ENCODE data around the gene RAB20. TPM values are rescaled to one million over a fixed set of nuclear protein-coding genes. Genes with fewer than 3 reads are reported as not detected.

RAB20 gene
- total and polyA plus RNA-seq, 2 of the 8 experiments (the other 6 are each of a cell fraction or from before 2014, with no cell fraction given), result 14.8 to 27.9 TPM

GRCh38 chr13:110497003-110497402 lies 64.5 kb downstream of the RAB20 start:
- Histone ChIP-seq H2BK120ac (replicated peaks; ENCODE audit: low read depth, low read length) (no peak overlapping the region), H3K79me1 (ENCODE audit: low read depth, low read length) (no peaks in the 10 kb centered on the region; the same call in 1 of the 2 replicates), H3K4me2 (ENCODE audit: insufficient read depth in 1 of 2, low read depth in 2 of 2, low read length in 2 of 2) (no peak overlapping the region), H4K5ac (ENCODE audit: insufficient read length, low read depth, low read length) (no peak overlapping the region), H2BK20ac (ENCODE audit: low read length) (no peak overlapping the region), H2BK15ac (ENCODE audit: low read length) (no peak overlapping the region), H2AK5ac (ENCODE audit: low read depth, low read length) (no peak overlapping the region), H4K8ac (ENCODE audit: extremely low read depth, insufficient read depth, low read length) (no peak overlapping the region), H4K20me1 (replicated peaks in 1 of 2; ENCODE audit: control insufficient read depth in 1 of 2, insufficient read depth in 2 of 2, low read length in 2 of 2) (no peaks in the 10 kb centered on the region), H3K18ac (ENCODE audit: extremely low read depth, low read length) (no peak overlapping the region), H3K14ac (ENCODE audit: insufficient read length) (no peak overlapping the region), H3K79me2 (ENCODE audit: control insufficient read depth in 1 of 2, insufficient read depth in 2 of 2, low read length in 2 of 2) (no peaks in the 10 kb centered on the region), H3K9ac (replicated peaks in 1 of 4; ENCODE audit: extremely low read depth in 1 of 4, low read depth in 3 of 4, low read length in 3 of 4) (no peak overlapping the region), H3K4me3 (ENCODE audit: extremely low read depth in 1 of 4, insufficient read depth in 2 of 4, low read depth in 3 of 4, low read length in 4 of 4) (no peak overlapping the region), H3K23me2 (ENCODE audit: low read depth, low read length) (no peaks in the 10 kb centered on the region), H2AFZ (ENCODE audit: low read length) (no peak overlapping the region), H2BK12ac (ENCODE audit: low read depth, low read length) (no peak overlapping the region), H3K56ac (replicated peaks; ENCODE audit: insufficient read length, low read depth, low read length) (no peak overlapping the region), H3K27ac (ENCODE audit: low read depth, low read length) (no peak overlapping the region), H3K4me1 (replicated peaks in 1 of 4; ENCODE audit: control insufficient read depth in 3 of 4, insufficient read depth in 4 of 4, low read length in 3 of 4) (no peaks in the 10 kb centered on the region), H3K27me3 (replicated peaks in 1 of 4; ENCODE audit: control insufficient read depth in 3 of 4, extremely low read depth in 1 of 4, insufficient read depth in 3 of 4, low read length in 3 of 4) (no peaks in the 10 kb centered on the region), H2BK5ac (ENCODE audit: low read depth, low read length) (no peak overlapping the region), H3K9me3 (ENCODE audit: insufficient read depth in 2 of 2, low read depth in 1 of 2, low read length in 1 of 2) (peaks cover 3 to 10% of the 10 kb centered on the region in 2 experiments; a peak in 2 of 4 replicates), H3K4ac (replicated peaks; ENCODE audit: insufficient read length, low read depth, low read length) (no peak overlapping the region), H4K91ac (replicated peaks; ENCODE audit: insufficient read length, low read length) (no peak overlapping the region), H3K23ac (ENCODE audit: insufficient read length) (no peak overlapping the region), H3K36me3 (ENCODE audit: control insufficient read depth in 2 of 4, insufficient read depth in 4 of 4, low read length in 3 of 4) (peaks cover 8 to 58% (median 38%) of the 10 kb centered on the region in 4 experiments; a peak in 7 of 8 replicates)
- WGBS, 2 experiments (ENCODE audit: extremely low coverage in 1 of 2, insufficient coverage in 1 of 2, insufficient read length in 1 of 2, insufficient replicate concordance in 2 of 2, low coverage in 1 of 2, low lambda C conversion rate in 2 of 2, missing lambda C conversion rate in 1 of 2), result 85% methylated on average over 2 of the region's 2 CpGs; no CpG with 5 or more reads in 1 of the 2 experiments
- DNase-seq (ENCODE audit: low read depth in 1 of 2, low spot score in 2 of 2) (no peak), FAIRE-seq (no peak)
- TF ChIP-seq BRCA1 (IDR thresholded peaks at IDR 0.05; ENCODE audit: low read depth, low read length) (no peak), SIN3A (conservative IDR thresholded peaks at IDR 0.05 in 1 of 2, IDR thresholded peaks at IDR 0.05 in 1 of 2; ENCODE audit: low read depth in 1 of 2, low read length in 2 of 2) (no peak), CHD2 (IDR thresholded peaks at IDR 0.05; ENCODE audit: low read length) (no peak), BCL11A (IDR thresholded peaks at IDR 0.05; ENCODE audit: low read depth in 2 of 2, low read length in 2 of 2) (no peak), MAFK (IDR thresholded peaks at IDR 0.05; ENCODE audit: low read depth, low read length) (no peak), NRF1 (IDR thresholded peaks at IDR 0.05; ENCODE audit: low read depth, low read length) (no peak), HDAC6 (IDR thresholded peaks at IDR 0.05; ENCODE audit: low read depth, low read length) (no peak), SP1 (IDR thresholded peaks at IDR 0.05; ENCODE audit: low read depth, low read length) (no peak)
- TF ChIP-seq, protein P1, sequence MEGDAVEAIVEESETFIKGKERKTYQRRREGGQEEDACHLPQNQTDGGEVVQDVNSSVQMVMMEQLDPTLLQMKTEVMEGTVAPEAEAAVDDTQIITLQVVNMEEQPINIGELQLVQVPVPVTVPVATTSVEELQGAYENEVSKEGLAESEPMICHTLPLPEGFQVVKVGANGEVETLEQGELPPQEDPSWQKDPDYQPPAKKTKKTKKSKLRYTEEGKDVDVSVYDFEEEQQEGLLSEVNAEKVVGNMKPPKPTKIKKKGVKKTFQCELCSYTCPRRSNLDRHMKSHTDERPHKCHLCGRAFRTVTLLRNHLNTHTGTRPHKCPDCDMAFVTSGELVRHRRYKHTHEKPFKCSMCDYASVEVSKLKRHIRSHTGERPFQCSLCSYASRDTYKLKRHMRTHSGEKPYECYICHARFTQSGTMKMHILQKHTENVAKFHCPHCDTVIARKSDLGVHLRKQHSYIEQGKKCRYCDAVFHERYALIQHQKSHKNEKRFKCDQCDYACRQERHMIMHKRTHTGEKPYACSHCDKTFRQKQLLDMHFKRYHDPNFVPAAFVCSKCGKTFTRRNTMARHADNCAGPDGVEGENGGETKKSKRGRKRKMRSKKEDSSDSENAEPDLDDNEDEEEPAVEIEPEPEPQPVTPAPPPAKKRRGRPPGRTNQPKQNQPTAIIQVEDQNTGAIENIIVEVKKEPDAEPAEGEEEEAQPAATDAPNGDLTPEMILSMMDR (IDR thresholded peaks at IDR 0.05; ENCODE audit: control extremely low read depth in 1 of 3, insufficient read depth in 1 of 3, low read depth in 1 of 3, low read length in 3 of 3), result no peak
- ChIA-PET POLR2A (ENCODE audit: partially characterized antibody) (no interaction called here), CTCF (ENCODE audit: partially characterized antibody) (interaction anchor here (0.6 to 1.0 kb wide), 2 partner anchors 10 to 89 kb away, joined by 3 read pairs; no protein-coding TSS in a partner anchor)
